Heart left ventricle (tissue), 16 donors: ENCODE measurements around the gene THSD4. TPM values are rescaled to one million over a fixed set of nuclear protein-coding genes. Genes with fewer than 3 reads are reported as not detected.
"Not testable (repeated sequence)": the region's sequence is repeated elsewhere in the genome, so short reads cannot be mapped to it uniquely, and the experiment has no call there.

Experiments
- ATAC-seq, 4 donors: fragments of 200-7000 bp; cut with Tn5 transposase; one replicate each; pipeline ENCODE4 v1.9.1; 2020 to 2022; ENCODE audit warnings: moderate library complexity in 4 of 4, mild to moderate bottlenecking in 3 of 4, moderate number of reproducible peaks in 1 of 4
- DNase-seq, 5 donors: peaks; one replicate each; pipeline ENCODE4 v3.0.0-alpha.2; 2020
- H3K27ac ChIP-seq, 12 donors: fragments of 200-600 bp; sonication (generic) in 4 of 12; one replicate each; pipeline versions ENCODE4 v1.5.0 to v1.8.0; 2016 to 2022; ENCODE audit warnings: mild to moderate bottlenecking in 2 of 12
- H3K27me3 ChIP-seq, 9 donors: fragments of 200-600 bp; sonication (generic) in 2 of 9; one replicate each; pipeline versions ENCODE4 v1.5.1 to v1.8.0; 2016 to 2022; ENCODE audit warnings: mild to moderate bottlenecking in 3 of 9
- H3K36me3 ChIP-seq, 9 donors: fragments of 200-600 bp; sonication (generic) in 2 of 9; one replicate each; pipeline versions ENCODE4 v1.5.0 to v1.8.0; 2018 to 2022; ENCODE audit warnings: mild to moderate bottlenecking in 2 of 9
- H3K4me1 ChIP-seq, 12 donors: fragments of 200-600 bp; sonication (generic) in 4 of 12; one replicate each; pipeline versions ENCODE4 v1.5.0 to v1.8.0; 2016 to 2022; ENCODE audit warnings: mild to moderate bottlenecking in 3 of 12
- H3K4me3 ChIP-seq, 12 donors: fragments of 200-600 bp; sonication (generic) in 4 of 12; one replicate each; pipeline versions ENCODE4 v1.5.0 to v1.8.0; 2017 to 2022; ENCODE audit warnings: mild to moderate bottlenecking in 9 of 12, moderate library complexity in 4 of 12
- H3K9me3 ChIP-seq, 12 donors: fragments of 200-600 bp; sonication (generic) in 4 of 12; one replicate each; pipeline versions ENCODE4 v1.5.0 to v1.8.0; 2016 to 2022; ENCODE audit warnings: mild to moderate bottlenecking in 1 of 12
- CTCF ChIP-seq, 12 donors: fragments of 200-600 bp; sonication (generic) in 4 of 12; IDR thresholded peaks; one replicate each; pipeline versions ENCODE4 v1.5.0 to v1.8.0; 2018 to 2022; ENCODE audit warnings: antibody characterized with exemption in 12 of 12, mild to moderate bottlenecking in 5 of 12
- POLR2A ChIP-seq, 2 donors: fragments of 450-650 bp; IDR thresholded peaks; one replicate each; pipeline ENCODE4 v1.6.1; 2017; ENCODE audit warnings: antibody characterized with exemption in 2 of 2, mild to moderate bottlenecking in 2 of 2, moderate library complexity in 2 of 2
- WGBS, 4 donors: extraction: QIAGEN DNeasy Blood & Tissue Kit in 2 of 4; methylation state at CpG; one replicate each; pipeline versions ENCODE4 v1.1.5 to v1.1.7; 2013 to 2018; 5-methylcytosine and 5-hydroxymethylcytosine counted together
- intact Hi-C, 10 donors: fragments of 100-400 bp; cut with DNase I; formaldehyde crosslinking; loops; one replicate each; pipeline versions ENCODE4 v1.11.1 to v1.14.2; 2022
- polyA plus RNA-seq, 2 donors: library from polyadenylated mRNA; stranded (reverse); fragments of 200-250 nt; gene quantifications; one replicate each; pipeline ENCODE4 v1.2.3, GENCODE V29; 2013
- total RNA-seq, 9 donors: library from RNA; depleted of rRNA in 2 of 9; stranded (reverse); fragments of >200 nt in 2 of 9; fragmentation: NEBNext Ultra II Directional in 3 of 9; extraction: Animal tissue kit (Norgen Biotek cat#: 25700) in 3 of 9; gene quantifications; one replicate each; pipeline versions ENCODE4 v1.1.0 to v1.2.4, GENCODE V29; 2016 to 2023
- donor health status: ischemic (EF 13 %, LVEDD 7.1; RV severe dilation, severe dysfunction).
- donor health status: healthy with polysubstance abuse.
- donor health status: DM: no; HTN: yes; CAD: no.
- donor health status: DM: no; HTN: no; CAD: no.
- donor health status: ischemic (EF 25% LVEDD 6.9; RV normal size, moderate dysfunction).
- donor health status: ischemic (EF 25% LVEDD 5.7; RV mildly dilated, moderate dysfunction).
- donor health status: healthy.
- donor health status: DM: yes; HTN: yes; CAD: no.
- donor health status: ischemic (EF 35%, LVEDD 5.7; RV mildly dilated, moderate dysfunction).
- donor health status: nonischemic (EF 11% LVEDD 7.7; RV severe dilation, severe dysfunction).
- donor health status: DM: yes; HTN: yes; CAD: no.
- donor health status: PGD.
- donor health status: ischemic (EF 29% LVEDD 5.4; RV normal size, mild dysfunction).
- donor health status: nonischemic (EF 23%, LVEDD 6.1; RV moderate dilation, normal function).

Gene THSD4
- total and polyA plus RNA-seq, 11 donors: 32.6 to 206 (median 93.2) TPM

- Histone ChIP-seq H3K36me3 (no peaks in the 10 kb centered on the region), H3K9me3 (peaks cover 0 to 13% (median 0%) of the 10 kb centered on the region in 12 donors), H3K4me1 (peaks cover 0 to 16% (median 3%) of the 10 kb centered on the region in 12 donors), H3K27me3 (no peaks in the 10 kb centered on the region), H3K4me3 (no peak overlapping the region), H3K27ac (no peak overlapping the region)
- no peak for ATAC-seq
- intact Hi-C loops: no loop called here
- DNase-seq: no peak
- 78 to 91% (median 87%) methylated on average over 2 of the region's 2 CpGs for WGBS, 4 donors
- TF ChIP-seq POLR2A (IDR thresholded peaks at IDR 0.05) (no peak), CTCF (IDR thresholded peaks at IDR 0.05) (no peak)
Measured at GRCh38 chr15:71162309-71162708, 47.0 kb downstream of the THSD4 start.

- H3K36me3 ChIP-seq, H3K27ac ChIP-seq, ATAC-seq, H3K27me3 ChIP-seq, H3K4me3 ChIP-seq, intact Hi-C loops, DNase-seq: not testable (repeated sequence)
- 71 to 79% (median 78%) methylated on average over 2 of the region's 5 CpGs for WGBS, 4 donors
- H3K4me1 ChIP-seq: peaks cover 0 to 37% (median 17%) of the 10 kb centered on the region in 12 donors
- H3K9me3 ChIP-seq: peaks cover 0 to 13% (median 0%) of the 10 kb centered on the region in 12 donors
Measured at GRCh38 chr15:71164606-71165005, 49.3 kb downstream of the THSD4 start.

DNA sequence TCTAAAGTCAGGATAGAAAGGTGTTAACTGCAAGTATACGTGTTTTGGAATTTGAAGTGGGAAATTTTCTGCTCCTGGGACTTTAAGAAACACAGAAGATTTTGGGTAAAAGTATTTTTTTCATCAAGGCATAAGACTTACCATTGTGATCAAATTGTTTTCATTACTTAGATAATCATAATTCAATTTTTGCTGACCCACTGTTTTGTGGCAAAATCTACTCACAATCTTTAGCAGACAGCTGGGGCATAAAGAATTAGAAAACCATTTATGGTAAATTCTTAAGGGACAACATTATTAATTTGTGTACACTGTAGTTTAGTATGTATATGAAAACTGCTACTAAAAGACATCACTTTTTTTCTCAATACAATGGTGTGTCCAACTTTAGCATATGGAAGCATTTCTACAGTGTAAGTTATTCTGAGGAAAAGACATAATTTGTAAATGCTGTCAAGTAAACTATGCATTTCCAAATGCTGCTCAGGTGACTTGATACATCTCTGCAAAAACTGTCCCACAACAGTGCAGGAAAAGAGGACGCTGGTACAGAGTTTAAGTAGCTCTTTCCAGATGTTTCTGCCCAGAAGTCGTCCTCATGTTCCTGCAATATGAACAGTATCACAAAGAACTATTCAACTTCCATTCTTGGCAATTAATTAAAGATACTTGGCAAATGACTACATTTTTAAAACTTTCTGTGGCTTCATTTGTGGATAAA lies 52.3 kb downstream of the THSD4 start:
- Histone ChIP-seq H3K36me3 (peaks cover 0 to 5% (median 0%) of the 10 kb centered on the region in 9 donors), H3K4me1 (peaks cover 0 to 37% (median 17%) of the 10 kb centered on the region in 12 donors), H3K4me3 (no peak overlapping the region), H3K27me3 (no peaks in the 10 kb centered on the region), H3K9me3 (peaks cover 0 to 29% (median 10%) of the 10 kb centered on the region in 12 donors), H3K27ac (peak overlapping the region; percentile 48 to 87 (median 71))
- intact Hi-C loops: no loop called here
- TF ChIP-seq CTCF (IDR thresholded peaks at IDR 0.05) (no peak), POLR2A (IDR thresholded peaks at IDR 0.05) (no peak)
- DNase-seq (no peak), ATAC-seq (peak in 3 of 4 donors; percentile 37 to 43 (median 43))
- 39 to 44% (median 39%) methylated on average over 3 of the region's 3 CpGs for WGBS, 4 donors

DNA sequence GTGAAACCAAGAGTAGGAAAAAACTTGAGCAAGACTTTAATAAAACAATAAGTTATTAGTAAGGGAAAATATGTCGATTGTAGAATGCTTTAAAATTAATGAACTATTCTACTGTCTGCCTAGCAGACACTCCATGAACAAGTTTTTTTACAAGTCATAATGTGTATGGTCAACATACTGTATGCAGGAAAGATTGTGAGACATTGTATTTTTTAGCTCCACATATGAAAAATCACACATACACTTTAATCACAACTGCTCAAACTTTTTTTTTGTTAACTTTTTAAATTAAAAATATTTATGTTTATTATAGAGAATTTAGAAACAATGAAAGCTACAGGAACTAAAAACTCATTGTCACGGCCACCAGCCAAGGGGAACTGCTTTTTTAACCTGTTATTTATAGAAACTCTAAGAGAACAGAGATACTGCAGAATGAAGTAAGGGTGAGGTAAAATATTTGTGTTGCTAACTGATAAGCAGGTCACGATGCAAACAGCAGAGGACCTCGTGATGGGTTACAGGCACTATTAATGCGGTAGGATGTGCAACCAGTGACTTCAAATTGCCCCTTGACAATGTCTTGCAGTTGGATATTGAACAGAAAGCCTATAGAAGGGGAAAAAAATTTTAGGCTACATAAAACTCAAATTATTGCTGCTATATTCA lies 53.0 kb downstream of the THSD4 start:
- DNase-seq (peak in 4 of 5 donors; percentile 47 to 58 (median 53)), ATAC-seq (peak; percentile 92 to 98 (median 96))
- Histone ChIP-seq H3K9me3 (peaks cover 0 to 31% (median 10%) of the 10 kb centered on the region in 12 donors), H3K4me1 (peaks cover 0 to 37% (median 17%) of the 10 kb centered on the region in 12 donors), H3K36me3 (peaks cover 0 to 5% (median 0%) of the 10 kb centered on the region in 9 donors), H3K27ac (peak overlapping the region; percentile 48 to 87 (median 71)), H3K4me3 (no peak overlapping the region), H3K27me3 (no peaks in the 10 kb centered on the region)
- TF ChIP-seq POLR2A (IDR thresholded peaks at IDR 0.05) (no peak), CTCF (IDR thresholded peaks at IDR 0.05) (no peak)
- 8 to 11% (median 9%) methylated on average over 5 of the region's 5 CpGs for WGBS, 4 donors
- intact Hi-C loops: no loop called here
